Breast epithelium (tissue), 3 donors: ENCODE measurements around the gene WWC1.

ENCODE experiments used
- POLR2A ChIP-seq: fragments of 450-650 bp; IDR thresholded peaks from one replicate; pipeline ENCODE4 v1.6.1; 2016; ENCODE audit warnings: antibody characterized with exemption, mild to moderate bottlenecking, moderate library complexity
- POLR2AphosphoS5 ChIP-seq, 3 donors: sonication (generic); formaldehyde crosslinking; IDR thresholded peaks; one replicate each; pipeline ENCODE4 v1.6.1; 2017; ENCODE audit warnings: antibody characterized with exemption in 3 of 3
- TF ChIP-seq, protein P1 (sequence below), 3 donors: fragments of 450-650 bp; IDR thresholded peaks; one replicate each; pipeline ENCODE4 v1.5.1; 2016 to 2017; ENCODE audit warnings: antibody characterized with exemption in 3 of 3, mild to moderate bottlenecking in 3 of 3, moderate library complexity in 3 of 3

DNA sequence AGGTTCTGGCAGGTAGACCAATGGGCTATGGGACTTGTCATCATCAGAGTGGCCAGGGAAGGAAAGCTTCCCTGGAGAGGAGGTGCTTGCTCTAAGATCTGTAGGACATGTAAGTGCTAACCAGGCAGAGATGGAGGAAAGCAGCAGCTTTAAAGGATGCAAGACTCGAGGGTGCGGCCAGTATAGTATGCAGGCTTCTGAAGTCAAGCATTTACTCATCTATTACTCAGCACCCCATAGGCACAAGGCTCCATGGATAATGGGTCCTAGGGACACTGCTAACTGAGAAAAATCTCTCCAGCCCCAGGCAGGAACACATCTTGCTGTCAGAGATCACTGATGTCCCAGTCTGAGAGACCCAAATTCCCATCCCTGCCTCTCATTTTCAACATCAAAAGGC is 49.7 kb downstream of the WWC1 start:
- TF ChIP-seq, protein P1, sequence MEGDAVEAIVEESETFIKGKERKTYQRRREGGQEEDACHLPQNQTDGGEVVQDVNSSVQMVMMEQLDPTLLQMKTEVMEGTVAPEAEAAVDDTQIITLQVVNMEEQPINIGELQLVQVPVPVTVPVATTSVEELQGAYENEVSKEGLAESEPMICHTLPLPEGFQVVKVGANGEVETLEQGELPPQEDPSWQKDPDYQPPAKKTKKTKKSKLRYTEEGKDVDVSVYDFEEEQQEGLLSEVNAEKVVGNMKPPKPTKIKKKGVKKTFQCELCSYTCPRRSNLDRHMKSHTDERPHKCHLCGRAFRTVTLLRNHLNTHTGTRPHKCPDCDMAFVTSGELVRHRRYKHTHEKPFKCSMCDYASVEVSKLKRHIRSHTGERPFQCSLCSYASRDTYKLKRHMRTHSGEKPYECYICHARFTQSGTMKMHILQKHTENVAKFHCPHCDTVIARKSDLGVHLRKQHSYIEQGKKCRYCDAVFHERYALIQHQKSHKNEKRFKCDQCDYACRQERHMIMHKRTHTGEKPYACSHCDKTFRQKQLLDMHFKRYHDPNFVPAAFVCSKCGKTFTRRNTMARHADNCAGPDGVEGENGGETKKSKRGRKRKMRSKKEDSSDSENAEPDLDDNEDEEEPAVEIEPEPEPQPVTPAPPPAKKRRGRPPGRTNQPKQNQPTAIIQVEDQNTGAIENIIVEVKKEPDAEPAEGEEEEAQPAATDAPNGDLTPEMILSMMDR (IDR thresholded peaks at IDR 0.05), result no peak
- TF ChIP-seq POLR2A (no peak), POLR2AphosphoS5 (IDR thresholded peaks at IDR 0.05) (no peak)
